ENCODE data around the gene AGAP3.

GRCh38 chr7:151125846-151126481, 39.7 kb downstream of the AGAP3 start:
- TF ChIP-seq POLR2A (IDR thresholded peaks at IDR 0.05): no peak
- TF ChIP-seq, protein P1, sequence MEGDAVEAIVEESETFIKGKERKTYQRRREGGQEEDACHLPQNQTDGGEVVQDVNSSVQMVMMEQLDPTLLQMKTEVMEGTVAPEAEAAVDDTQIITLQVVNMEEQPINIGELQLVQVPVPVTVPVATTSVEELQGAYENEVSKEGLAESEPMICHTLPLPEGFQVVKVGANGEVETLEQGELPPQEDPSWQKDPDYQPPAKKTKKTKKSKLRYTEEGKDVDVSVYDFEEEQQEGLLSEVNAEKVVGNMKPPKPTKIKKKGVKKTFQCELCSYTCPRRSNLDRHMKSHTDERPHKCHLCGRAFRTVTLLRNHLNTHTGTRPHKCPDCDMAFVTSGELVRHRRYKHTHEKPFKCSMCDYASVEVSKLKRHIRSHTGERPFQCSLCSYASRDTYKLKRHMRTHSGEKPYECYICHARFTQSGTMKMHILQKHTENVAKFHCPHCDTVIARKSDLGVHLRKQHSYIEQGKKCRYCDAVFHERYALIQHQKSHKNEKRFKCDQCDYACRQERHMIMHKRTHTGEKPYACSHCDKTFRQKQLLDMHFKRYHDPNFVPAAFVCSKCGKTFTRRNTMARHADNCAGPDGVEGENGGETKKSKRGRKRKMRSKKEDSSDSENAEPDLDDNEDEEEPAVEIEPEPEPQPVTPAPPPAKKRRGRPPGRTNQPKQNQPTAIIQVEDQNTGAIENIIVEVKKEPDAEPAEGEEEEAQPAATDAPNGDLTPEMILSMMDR (IDR thresholded peaks at IDR 0.05): no peak

All from uterus (tissue), 2 donors.